OCI-LY7 (cell line): Measurements from ENCODE around the gene TXLNG. TPM values are rescaled to one million over a fixed set of nuclear protein-coding genes. Genes with fewer than 3 reads are reported as not detected.
"Not testable (repeated sequence)": the region's sequence is repeated elsewhere in the genome, so short reads cannot be mapped to it uniquely, and the experiment has no call there.

Source experiments
- BruUV-seq: library from RNA; stranded (reverse); fragments of 400-500 nt; replicated peaks from 2 replicates; lab custom pipeline; 2021; lab: Mats Ljungman, UMichigan
- CTCF ChIA-PET: fragments of 300-600 bp; sonication (Branson Sonifier 250); formaldehyde crosslinking; loops from one replicate; lab custom pipeline; 2022; ENCODE audit warnings: antibody characterized with exemption; ENCODE audit not compliant: unreplicated experiment; lab: Charles Lee
- POLR2A ChIA-PET: fragments of 300-600 bp; sonication (Branson Sonifier 250); formaldehyde crosslinking; loops from one replicate; lab custom pipeline; 2022; ENCODE audit warnings: antibody characterized with exemption; lab: Charles Lee
- DNase-seq: peaks from one replicate; pipeline ENCODE4 v3.0.0-alpha.2; 2015; ENCODE audit warnings: low spot score
- H2AFZ ChIP-seq: fragments of 200-600 bp; sonication (generic), shearing (Covaris generic); 2 replicates; pipeline ENCODE4 v1.6.1; 2014; ENCODE audit warnings: mild to moderate bottlenecking, antibody characterized with exemption, low read length, moderate library complexity
- H3K27ac ChIP-seq: fragments of 200-600 bp; sonication (generic); 2 replicates; pipeline ENCODE4 v1.5.1; 2014; ENCODE audit warnings: mixed run types, low read depth, mild to moderate bottlenecking, moderate library complexity, low read length, inconsistent platforms; ENCODE audit not compliant: poor library complexity, severe bottlenecking
- H3K36me3 ChIP-seq: fragments of 200-600 bp; sonication (generic); 2 replicates; pipeline ENCODE4 v1.6.1; 2014; ENCODE audit warnings: mild to moderate bottlenecking, antibody characterized with exemption, low read length, moderate library complexity, mixed read lengths; ENCODE audit not compliant: insufficient read depth
- H3K4me1 ChIP-seq: fragments of 200-600 bp; sonication (generic); 2 replicates; pipeline ENCODE4 v1.5.1; 2014; ENCODE audit warnings: mild to moderate bottlenecking, low read length; ENCODE audit not compliant: insufficient read depth, poor library complexity, severe bottlenecking
- H3K4me2 ChIP-seq: fragments of 200-600 bp; sonication (generic); 2 replicates; pipeline ENCODE4 v1.6.1; 2014; ENCODE audit warnings: mild to moderate bottlenecking, low read length
- H3K4me3 ChIP-seq: fragments of 200-600 bp; sonication (generic); 2 replicates; pipeline ENCODE4 v1.5.1; 2014; ENCODE audit warnings: mild to moderate bottlenecking, low read depth, low read length; ENCODE audit not compliant: poor library complexity, severe bottlenecking
- H3K79me2 ChIP-seq: fragments of 200-600 bp; sonication (generic); 2 replicates; pipeline ENCODE4 v1.6.1; 2016; ENCODE audit warnings: low read depth, mild to moderate bottlenecking, low read length, moderate library complexity, mixed read lengths; ENCODE audit not compliant: insufficient read depth
- H3K9me2 ChIP-seq: fragments of 200-600 bp; sonication (generic); 2 replicates; pipeline ENCODE4 v1.6.1; 2016; ENCODE audit warnings: mild to moderate bottlenecking, low read length, mixed read lengths; ENCODE audit not compliant: insufficient read depth
- H3K9me3 ChIP-seq: fragments of 200-600 bp; sonication (generic); 2 replicates; pipeline ENCODE4 v1.6.1; 2014; ENCODE audit warnings: mild to moderate bottlenecking, mixed run types, low read length, mixed read lengths
- H4K20me1 ChIP-seq: fragments of 200-600 bp; sonication (generic); 2 replicates; pipeline ENCODE4 v1.6.1; 2014; ENCODE audit warnings: mild to moderate bottlenecking, antibody characterized with exemption, low read length, moderate library complexity, mixed read lengths; ENCODE audit not compliant: insufficient read depth
- CTCF ChIP-seq: fragments of 200-600 bp; sonication (generic); conservative IDR thresholded peaks from 2 replicates; pipeline ENCODE4 v1.5.1; 2014; ENCODE audit warnings: mild to moderate bottlenecking, antibody characterized with exemption, low read length, moderate library complexity, mixed read lengths
- EZH2phosphoT487 ChIP-seq: fragments of 200-600 bp; sonication (generic); IDR thresholded peaks from 2 replicates; pipeline ENCODE4 v1.6.1; 2018; ENCODE audit warnings: low read depth, borderline replicate concordance, mild to moderate bottlenecking, mixed run types, antibody characterized with exemption, low read length, moderate library complexity, mixed read lengths
- intact Hi-C: fragments of 100-400 bp; cut with micrococcal nuclease; formaldehyde crosslinking; loops from one replicate; pipeline ENCODE4 v1.10.0; 2022; ENCODE audit not compliant: unreplicated experiment
- total RNA-seq, 2 experiments: library from RNA; depleted of rRNA in 1 of 2; stranded (reverse); fragments of >200 nt in 1 of 2; shearing (Covaris generic) in 1 of 2; gene quantifications; 2 replicates each; pipeline ENCODE4 v1.2.3, GENCODE V29; 2014 to 2022

Gene TXLNG
- total RNA-seq, 2 experiments from 2014 or later = 16.9 to 22.0 TPM

- intact Hi-C loops = no loop called here
These were observed 2.8 kb upstream of the TXLNG start for GRCh38 chrX:16783452-16783851.

GRCh38 chrX:16784440-16784839 is 1.8 kb upstream of the TXLNG start:
- intact Hi-C loops, H3K4me2 ChIP-seq: not testable (repeated sequence)

More at GRCh38 chrX:16783452-16783851, 2.8 kb upstream of the TXLNG start:
- peaks cover 7% of the 10 kb centered on the region; the same call in 1 of the 2 replicates for H3K36me3 ChIP-seq
- H3K4me2 ChIP-seq = no peak overlapping the region
- H3K9me2 ChIP-seq = no peaks in the 10 kb centered on the region
- H2AFZ ChIP-seq = no peak overlapping the region
- CTCF ChIA-PET = no interaction called here
- TF ChIP-seq EZH2phosphoT487 (no peak), CTCF (no peak)
- H3K9me3 ChIP-seq = no peaks in the 10 kb centered on the region
- H4K20me1 ChIP-seq = peaks cover 10% of the 10 kb centered on the region; the same call in 1 of the 2 replicates
- H3K4me1 ChIP-seq = peaks cover 15% of the 10 kb centered on the region
- no peak overlapping the region for H3K4me3 ChIP-seq
- H3K79me2 ChIP-seq = peaks cover 18% of the 10 kb centered on the region
- POLR2A ChIA-PET = interaction anchor here (0.6 to 0.7 kb wide), 3 partner anchors 36 to 675 kb away, joined by 3 to 5 read pairs (median 4); no protein-coding TSS in a partner anchor
- H3K27ac ChIP-seq = no peak overlapping the region
- DNase-seq = no peak
- BruUV-seq = no TSS peak

GRCh38 chrX:16785247-16786138 is 773 bp upstream of the TXLNG start:
- intact Hi-C loops = loop anchor here (2.0 to 5.0 kb wide), 3 partner anchors 67 to 87 kb away; partner anchors contain the start of genes RBBP7 and SYAP1
- DNase-seq = peak; percentile 10
- Histone ChIP-seq H2AFZ (peak overlapping the region; percentile 89; the same call in 1 of the 2 replicates), H3K4me3 (peak overlapping the region; percentile 85), H3K27ac (no peak overlapping the region), H4K20me1 (peaks cover 10% of the 10 kb centered on the region; the same call in 1 of the 2 replicates), H3K79me2 (peaks cover 39% of the 10 kb centered on the region), H3K4me1 (peaks cover 23% of the 10 kb centered on the region), H3K36me3 (peaks cover 23% of the 10 kb centered on the region), H3K4me2 (peak overlapping the region; percentile 77), H3K9me2 (no peaks in the 10 kb centered on the region), H3K9me3 (no peaks in the 10 kb centered on the region)
- POLR2A ChIA-PET = interaction anchor here (1.0 kb wide), 1 partner anchor 17 kb away, joined by 7 read pairs; no protein-coding TSS in a partner anchor
- CTCF ChIA-PET = no interaction called here
- no TSS peak for BruUV-seq
- TF ChIP-seq EZH2phosphoT487 (no peak), CTCF (no peak)

More at GRCh38 chrX:16784440-16784839, 1.8 kb upstream of the TXLNG start:
- DNase-seq, BruUV-seq, H2AFZ ChIP-seq, H4K20me1 ChIP-seq, H3K9me2 ChIP-seq, POLR2A ChIA-PET, CTCF ChIA-PET, H3K27ac ChIP-seq, H3K9me3 ChIP-seq, H3K4me3 ChIP-seq: not testable (repeated sequence)
- Histone ChIP-seq H3K79me2 (peaks cover 28% of the 10 kb centered on the region), H3K4me1 (peaks cover 23% of the 10 kb centered on the region), H3K36me3 (peaks cover 15% of the 10 kb centered on the region)
